HG02970 (cell line): ENCODE results near the gene IGFBP1.
"Not testable (repeated sequence)": the region's sequence is repeated elsewhere in the genome, so short reads cannot be mapped to it uniquely, and the experiment has no call there.

Source experiments
- ATAC-seq: cut with Tn5 transposase; IDR thresholded peaks from one replicate; pipeline ENCODE4 v1.9.1; 2021; ENCODE audit warnings: mild to moderate bottlenecking, moderate library complexity, moderate number of reproducible peaks; ENCODE audit not compliant: unreplicated experiment, low FRiP score

IGFBP1 gene

DNA sequence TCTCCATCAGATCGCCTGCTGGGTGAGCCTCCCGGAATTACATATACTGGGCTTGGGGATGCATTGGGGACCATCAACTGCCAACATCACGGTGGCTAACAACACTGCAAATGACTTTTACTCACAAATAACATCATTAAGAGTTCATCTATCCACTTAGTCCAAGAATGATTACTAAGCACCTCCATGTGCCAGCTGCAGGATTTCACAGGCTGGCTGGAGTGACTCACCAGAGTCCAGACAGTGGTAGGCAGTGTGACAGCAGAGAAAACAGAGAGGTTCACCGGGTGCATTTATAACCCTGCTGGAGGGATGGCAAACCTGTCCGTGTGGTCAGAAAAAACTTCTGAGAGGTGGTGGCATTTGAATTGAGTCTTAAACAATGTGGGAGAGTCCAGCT lies 36.0 kb downstream of the IGFBP1 start:
- ATAC-seq = no peak

DNA sequence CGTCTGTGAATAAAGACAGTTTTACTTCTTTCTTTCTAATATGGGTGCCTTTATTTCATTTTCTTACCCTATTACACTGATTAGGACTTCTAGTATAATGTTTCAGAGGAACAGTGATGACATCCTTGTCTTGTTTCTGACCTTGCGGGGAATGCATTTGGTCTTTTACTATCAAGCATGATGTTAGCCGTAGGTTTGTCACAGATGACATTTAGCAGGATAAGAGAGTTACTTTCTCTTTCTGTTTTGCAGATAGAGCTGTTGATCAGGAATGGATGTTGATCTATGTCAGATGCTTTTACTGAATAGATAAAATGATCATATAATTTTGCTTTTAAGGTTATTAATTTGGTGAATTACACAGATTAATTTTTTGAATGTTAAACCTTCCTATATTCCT lies 39.4 kb downstream of the IGFBP1 start:
- ATAC-seq = no peak

DNA sequence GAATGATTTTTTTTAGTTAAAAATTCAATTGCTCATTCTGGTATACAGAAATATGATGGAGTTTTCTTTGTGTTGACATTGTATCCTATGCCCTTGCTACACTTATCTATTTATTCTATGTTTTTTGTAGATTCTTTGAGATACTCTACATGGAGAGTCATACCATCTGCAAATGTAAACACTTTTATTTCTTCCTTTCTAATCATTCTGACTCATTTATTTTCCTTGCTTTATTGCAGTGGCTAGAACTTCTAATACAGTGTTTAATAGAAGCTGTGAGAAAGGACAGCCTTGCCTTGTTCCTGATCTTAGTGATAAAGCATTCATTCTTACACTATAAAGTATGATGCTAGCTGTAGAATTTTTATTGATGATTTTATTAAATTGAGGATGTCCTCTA lies 42.7 kb downstream of the IGFBP1 start:
- ATAC-seq = no peak

DNA sequence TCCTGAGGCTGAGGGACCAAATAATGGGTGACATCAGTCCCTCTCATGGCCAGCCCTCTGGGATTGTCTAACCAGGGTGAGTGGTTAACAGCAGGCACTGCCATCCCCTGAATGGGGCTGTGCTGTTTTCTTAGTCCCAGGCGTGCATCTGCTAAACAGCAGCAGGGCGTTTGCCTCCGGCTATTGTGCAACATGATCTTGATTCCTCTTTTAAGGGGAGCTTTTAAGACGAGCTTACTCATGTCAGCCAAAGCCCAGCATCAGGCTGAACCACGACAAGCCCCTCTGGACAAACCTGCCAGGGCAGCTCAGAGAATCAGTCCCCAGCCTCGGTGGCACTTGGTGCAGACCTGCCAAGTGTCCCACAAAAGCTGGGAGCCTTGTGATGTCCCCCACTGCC lies 49.0 kb downstream of the IGFBP1 start:
- ATAC-seq = no peak

DNA sequence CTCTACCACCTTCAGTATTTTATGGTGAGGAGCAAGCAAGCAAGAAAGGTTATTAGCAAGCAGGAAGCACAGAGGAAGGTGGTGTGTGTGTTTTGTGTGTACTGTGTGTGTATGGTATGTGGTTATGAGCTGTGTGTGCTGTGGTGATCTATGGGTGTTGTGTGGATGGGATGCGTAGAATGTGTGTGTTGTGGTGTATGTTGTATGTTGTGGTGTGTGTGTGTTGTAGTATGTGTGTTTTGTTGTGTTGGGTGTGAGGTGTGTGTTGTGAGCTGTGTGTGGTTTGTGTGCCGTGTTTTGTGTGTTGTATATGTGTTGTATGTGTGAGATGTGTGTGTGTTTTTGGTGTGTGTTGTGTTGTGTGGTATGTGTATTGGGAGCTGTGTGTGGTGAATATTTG lies 49.6 kb downstream of the IGFBP1 start:
- ATAC-seq = no peak

DNA sequence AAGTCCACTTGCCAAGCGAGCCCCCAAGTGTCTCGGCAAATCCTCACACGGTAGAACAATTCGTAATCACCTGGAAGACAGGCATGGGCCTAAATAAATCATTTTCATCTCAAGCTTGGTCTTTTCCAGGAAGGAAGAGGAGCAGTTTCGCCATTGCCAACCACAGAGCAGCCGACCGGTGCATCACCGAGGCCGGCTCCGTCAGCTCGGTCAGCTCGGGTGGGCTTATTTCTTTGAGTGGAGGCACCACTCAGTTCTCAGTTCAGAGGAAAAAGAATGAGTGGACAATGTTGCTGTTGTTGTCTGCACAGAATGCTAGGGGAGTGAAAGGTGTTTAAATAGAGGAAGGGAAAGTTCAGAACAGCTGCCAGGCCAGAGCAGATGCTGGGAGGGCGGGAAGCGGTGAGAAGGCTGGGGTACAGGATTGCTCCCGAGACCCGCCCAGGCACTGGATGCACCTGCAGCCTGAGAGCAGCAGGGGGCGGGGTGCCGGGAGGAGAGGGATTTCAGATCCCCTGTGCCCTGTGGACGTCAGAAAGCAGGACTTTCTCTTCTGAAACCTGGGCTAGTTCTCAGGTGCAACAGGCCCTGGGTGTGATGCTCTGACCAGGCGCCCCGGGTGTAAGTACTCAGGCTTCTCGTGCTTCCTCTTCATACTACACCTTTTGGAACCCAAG lies 50.5 kb downstream of the IGFBP1 start:
- ATAC-seq = no peak

DNA sequence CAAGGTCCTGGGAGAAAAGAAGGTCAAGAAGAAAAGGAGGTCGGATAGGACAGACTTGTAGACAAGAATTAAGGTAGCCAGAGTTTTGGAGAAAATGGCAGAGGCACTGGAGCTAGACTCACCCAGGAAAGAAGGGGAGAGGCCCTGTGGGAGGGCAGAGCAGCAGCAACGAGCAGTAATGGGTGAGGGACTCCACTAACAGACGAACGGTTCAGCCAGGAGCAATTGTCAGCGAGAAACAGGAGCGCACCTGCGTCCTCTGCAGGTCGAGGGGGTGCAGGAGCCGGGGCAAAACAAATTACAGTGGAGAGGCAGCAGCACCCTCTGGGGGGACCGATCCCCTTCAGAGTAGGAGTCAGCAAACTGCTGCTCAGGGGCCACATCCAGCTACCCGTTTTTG lies 51.3 kb downstream of the IGFBP1 start:
- no peak for ATAC-seq

DNA sequence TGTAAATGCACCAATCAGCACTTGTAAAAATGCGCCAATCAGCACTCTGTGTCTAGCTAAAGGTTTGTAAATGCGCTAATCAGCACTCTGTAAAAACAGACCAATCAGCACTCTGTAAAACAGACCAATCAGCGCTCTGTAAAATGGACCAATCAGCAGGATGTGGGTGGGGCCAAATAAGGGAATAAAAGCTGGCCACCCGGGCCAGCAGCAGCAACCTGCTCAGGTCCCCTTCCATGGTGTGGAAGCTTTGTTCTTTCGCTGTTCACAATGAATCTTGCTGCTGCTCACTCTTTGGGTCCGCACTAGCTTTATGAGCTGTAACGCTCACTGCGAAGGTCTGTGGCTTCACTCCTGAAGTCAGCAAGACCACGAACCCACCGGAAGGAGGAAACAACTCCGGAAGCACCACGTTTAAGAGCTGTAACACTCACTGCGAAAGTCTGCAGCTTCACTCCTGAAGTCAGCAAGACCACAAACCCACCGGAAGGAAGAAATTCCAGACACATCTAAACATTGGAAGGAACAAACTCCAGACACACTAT lies 52.0 kb downstream of the IGFBP1 start:
- not testable (repeated sequence) for ATAC-seq

DNA sequence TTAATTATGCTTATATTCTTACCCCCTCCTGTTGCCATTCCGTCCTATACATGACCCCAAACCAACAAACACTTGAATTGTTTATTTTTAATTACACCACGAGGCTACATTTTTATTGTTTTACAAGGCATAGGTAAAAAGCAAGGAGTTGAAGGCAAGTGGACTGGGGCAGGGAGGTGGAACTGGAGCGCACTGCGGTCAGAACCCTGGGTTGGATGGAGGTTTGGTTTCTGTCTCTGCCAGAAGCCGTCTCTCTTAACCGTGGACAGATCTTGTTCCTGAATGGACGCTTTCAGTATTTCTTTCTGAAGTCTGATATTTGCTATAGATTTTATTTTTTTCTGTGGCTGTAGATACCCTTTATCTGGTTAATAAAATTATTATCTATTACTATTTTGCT lies 52.7 kb downstream of the IGFBP1 start:
- ATAC-seq = no peak
